Mesendoderm (in vitro differentiated cells): ENCODE data around the gene LSM4.
A peak's percentile ranks its signal among the peaks of the same experiment; 100 is the strongest.
"Not testable (repeated sequence)": the region's sequence is repeated elsewhere in the genome, so short reads cannot be mapped to it uniquely, and the experiment has no call there.

Experiments
- DNase-seq: peaks from one replicate; pipeline ENCODE4 v3.0.0; 2013
- H2AK5ac ChIP-seq: 2 replicates; pipeline ENCODE4 v1.6.1; 2013; ENCODE audit warnings: low read length, inconsistent platforms
- H2BK120ac ChIP-seq: 2 replicates; pipeline ENCODE4 v1.6.1; 2013; ENCODE audit warnings: low read depth, mild to moderate bottlenecking, low read length, moderate library complexity, mixed read lengths
- H2BK15ac ChIP-seq: replicated peaks from 2 replicates; pipeline ENCODE4 v1.6.1; 2013; ENCODE audit warnings: low read depth, mild to moderate bottlenecking, moderate library complexity
- H2BK5ac ChIP-seq: 2 replicates; pipeline ENCODE4 v1.6.1; 2013; ENCODE audit warnings: low read length, inconsistent platforms
- H3K18ac ChIP-seq: 2 replicates; pipeline ENCODE4 v1.6.1; 2013; ENCODE audit warnings: mild to moderate bottlenecking, low read length, mixed read lengths
- H3K23ac ChIP-seq: one replicate; pipeline ENCODE4 v1.6.1; 2013; ENCODE audit warnings: low read length
- H3K27ac ChIP-seq: 2 replicates; pipeline ENCODE4 v1.5.1; 2013; ENCODE audit warnings: low read depth, mild to moderate bottlenecking, inconsistent platforms, low read length, moderate library complexity
- H3K27me3 ChIP-seq: 2 replicates; pipeline ENCODE4 v1.6.1; 2013; ENCODE audit warnings: low read length, control low read depth, mild to moderate bottlenecking, inconsistent platforms; ENCODE audit not compliant: insufficient read depth, poor library complexity
- H3K36me3 ChIP-seq: 2 replicates; pipeline ENCODE4 v1.6.1; 2013; ENCODE audit warnings: low read length, inconsistent platforms; ENCODE audit not compliant: control insufficient read depth, insufficient read depth
- H3K4ac ChIP-seq: one replicate; pipeline ENCODE4 v1.6.1; 2013; ENCODE audit warnings: low read depth, mild to moderate bottlenecking, low read length, moderate library complexity
- H3K4me1 ChIP-seq: 2 replicates; pipeline ENCODE4 v1.6.1; 2013; ENCODE audit warnings: low read depth, low read length, inconsistent platforms; ENCODE audit not compliant: control insufficient read depth
- H3K4me2 ChIP-seq: 2 replicates; pipeline ENCODE4 v1.6.1; 2013; ENCODE audit warnings: low read length
- H3K4me3 ChIP-seq: 2 replicates; pipeline ENCODE4 v1.5.1; 2013; ENCODE audit warnings: mild to moderate bottlenecking, low read length
- H3K56ac ChIP-seq: one replicate; pipeline ENCODE4 v1.6.1; 2013; ENCODE audit warnings: low read length
- H3K79me1 ChIP-seq: 2 replicates; pipeline ENCODE4 v1.6.1; 2013; ENCODE audit warnings: low read length, inconsistent platforms
- H3K79me2 ChIP-seq: 2 replicates; pipeline ENCODE4 v1.6.1; 2013; ENCODE audit warnings: mild to moderate bottlenecking, low read length; ENCODE audit not compliant: control insufficient read depth, insufficient read depth
- H3K9ac ChIP-seq: 2 replicates; pipeline ENCODE4 v1.6.1; 2013; ENCODE audit warnings: low read length, inconsistent platforms
- H4K5ac ChIP-seq: one replicate; pipeline ENCODE4 v1.6.1; 2013; ENCODE audit warnings: low read length
- H4K8ac ChIP-seq: one replicate; pipeline ENCODE4 v1.6.1; 2013; ENCODE audit warnings: low read depth, mild to moderate bottlenecking, control low read depth, low read length, moderate library complexity
- WGBS: extraction: QIAGEN DNeasy Blood & Tissue Kit; methylation state at CpG from one replicate; pipeline ENCODE4 v1.1.7; 2013; ENCODE audit warnings: low lambda C conversion rate, missing lambda C conversion rate; ENCODE audit not compliant: insufficient coverage; ENCODE audit errors: extremely low coverage; 5-methylcytosine and 5-hydroxymethylcytosine counted together

Gene LSM4

DNA sequence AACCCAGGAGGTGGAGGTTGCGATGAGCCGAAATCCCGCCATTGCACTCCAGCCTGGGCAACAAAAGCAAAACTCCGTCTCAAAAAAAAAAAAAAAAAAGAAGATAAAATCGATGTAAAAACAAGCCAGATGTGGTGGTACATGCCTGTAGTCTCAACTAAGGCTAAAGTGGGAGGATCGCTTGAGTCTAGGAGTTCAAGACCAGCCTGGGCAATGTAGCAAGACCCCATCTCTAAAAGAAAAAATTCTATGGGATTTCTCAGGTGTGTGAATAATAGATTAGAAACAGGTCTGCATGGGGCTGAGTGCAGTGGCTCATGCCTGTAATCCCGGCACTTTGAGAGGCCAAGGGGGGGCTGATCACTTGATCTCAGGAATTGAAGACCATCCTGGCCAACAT lies 28.7 kb upstream of the LSM4 start:
- Histone ChIP-seq H3K4me2 (no peak overlapping the region), H3K4me1 (no peaks in the 10 kb centered on the region), H3K4me3 (no peak overlapping the region), H4K8ac (no peak overlapping the region), H3K27me3 (no peaks in the 10 kb centered on the region), H3K79me1 (no peaks in the 10 kb centered on the region), H3K56ac (no peak overlapping the region), H2AK5ac (no peak overlapping the region), H3K36me3 (peaks cover 1% of the 10 kb centered on the region), H4K5ac (no peak overlapping the region), H3K4ac (no peak overlapping the region), H3K23ac (no peak overlapping the region), H3K79me2 (no peaks in the 10 kb centered on the region), H2BK15ac (no peak overlapping the region), H3K27ac (no peak overlapping the region), H3K18ac (no peak overlapping the region), H3K9ac (no peak overlapping the region), H2BK120ac (no peak overlapping the region), H2BK5ac (no peak overlapping the region)
- WGBS, result no CpG with 5 or more reads among the region's 7 CpGs
- no peak for DNase-seq

DNA sequence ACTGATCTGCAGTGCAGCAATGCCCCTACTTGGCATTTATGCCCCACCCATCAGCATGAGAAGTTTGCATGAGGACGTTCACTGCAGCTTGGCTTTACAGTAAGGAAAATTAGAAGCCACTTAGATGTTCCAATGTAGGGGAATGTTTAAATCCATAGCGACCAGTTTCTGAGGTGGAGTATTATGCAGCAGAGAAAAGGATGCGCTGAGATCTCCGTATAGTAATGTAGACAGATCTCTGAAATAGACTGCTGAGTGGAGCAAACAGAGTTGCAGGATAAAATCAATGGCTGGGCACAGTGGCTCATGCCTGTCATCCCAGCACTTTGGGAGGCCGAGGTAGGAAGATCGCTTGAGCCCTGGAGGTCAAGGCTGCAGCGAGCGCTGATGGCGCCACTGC lies 27.6 kb upstream of the LSM4 start:
- H3K4me2 ChIP-seq, result no peak overlapping the region

DNA sequence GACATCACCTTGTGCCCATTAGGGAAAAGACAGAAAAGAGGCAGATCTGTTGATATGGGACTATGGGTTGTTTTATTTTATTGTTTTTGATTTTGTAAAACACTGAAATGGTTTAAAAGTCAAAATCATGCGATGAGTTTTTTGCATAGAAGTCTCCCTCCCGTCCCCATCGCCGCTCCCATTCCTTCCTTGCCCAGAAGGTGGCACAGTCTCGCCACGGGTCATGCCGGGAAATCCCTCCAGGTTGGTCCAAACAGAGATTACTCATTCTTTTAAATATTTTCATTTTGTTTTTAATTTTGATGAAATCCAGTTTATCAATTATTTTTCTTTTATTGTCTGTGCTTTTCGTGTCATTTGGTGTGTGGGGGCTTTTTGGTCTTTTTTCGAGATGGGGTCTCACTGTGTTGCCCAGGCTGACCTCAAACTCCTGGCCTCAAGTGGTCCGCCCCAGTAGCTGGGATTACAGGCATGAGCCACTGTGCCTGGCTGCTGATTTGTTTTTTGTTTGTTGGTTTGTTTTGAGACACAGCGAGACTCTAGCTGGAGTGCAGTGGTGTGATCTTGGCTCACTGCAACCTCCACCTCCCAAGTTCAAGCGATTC lies 26.8 kb upstream of the LSM4 start:
- Histone ChIP-seq H3K79me1 (no peaks in the 10 kb centered on the region), H3K4me2 (no peak overlapping the region), H3K27me3 (no peaks in the 10 kb centered on the region), H3K4me3 (no peak overlapping the region), H4K8ac (no peak overlapping the region), H3K4ac (no peak overlapping the region), H3K36me3 (peaks cover 1% of the 10 kb centered on the region), H2BK15ac (no peak overlapping the region), H3K9ac (no peak overlapping the region), H3K4me1 (peaks cover 4% of the 10 kb centered on the region), H3K79me2 (no peaks in the 10 kb centered on the region), H2BK5ac (no peak overlapping the region), H3K23ac (no peak overlapping the region), H3K18ac (no peak overlapping the region), H2AK5ac (no peak overlapping the region), H3K27ac (no peak overlapping the region), H4K5ac (no peak overlapping the region), H2BK120ac (no peak overlapping the region), H3K56ac (no peak overlapping the region)
- WGBS, result no CpG with 5 or more reads among the region's 12 CpGs
- DNase-seq, result peak; percentile 51

More for the DNA sequence above, 27.6 kb upstream of the LSM4 start:
- Histone ChIP-seq H3K9ac (no peak overlapping the region), H2BK120ac (no peak overlapping the region), H3K36me3 (peaks cover 1% of the 10 kb centered on the region), H3K18ac (no peak overlapping the region), H3K27me3 (no peaks in the 10 kb centered on the region), H3K4me1 (peaks cover 4% of the 10 kb centered on the region), H3K79me2 (no peaks in the 10 kb centered on the region), H3K56ac (no peak overlapping the region), H2AK5ac (no peak overlapping the region), H2BK15ac (no peak overlapping the region), H3K4ac (no peak overlapping the region), H3K79me1 (no peaks in the 10 kb centered on the region), H3K27ac (no peak overlapping the region), H3K23ac (no peak overlapping the region), H3K4me3 (no peak overlapping the region), H4K5ac (no peak overlapping the region), H4K8ac (no peak overlapping the region), H2BK5ac (no peak overlapping the region)
- no peak for DNase-seq
- no CpG with 5 or more reads among the region's 9 CpGs for WGBS

DNA sequence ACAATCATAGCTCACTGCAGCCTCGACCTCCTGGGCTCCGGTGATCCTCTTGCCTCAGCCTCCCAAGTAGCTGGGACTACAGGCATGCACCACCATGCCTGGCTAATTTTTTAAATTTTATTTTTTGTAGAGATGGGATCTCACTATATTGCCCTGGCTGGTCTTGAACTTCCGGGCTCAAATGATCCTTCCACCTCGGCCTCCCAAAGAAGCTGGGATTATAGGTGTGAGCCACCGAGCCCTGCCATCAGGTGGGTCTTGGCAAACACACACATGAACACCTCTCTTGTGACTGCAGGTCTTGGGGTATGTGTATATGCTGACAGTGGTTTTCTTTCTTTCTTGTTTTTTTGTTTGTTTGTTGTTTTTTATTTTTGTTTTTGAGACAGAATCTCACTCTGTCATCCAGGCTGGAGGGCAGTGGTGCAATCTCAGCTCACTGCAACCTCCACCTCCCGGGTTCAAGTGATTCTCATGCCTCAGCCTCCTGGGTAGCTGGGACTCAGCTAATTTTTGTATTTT lies 26.0 kb upstream of the LSM4 start:
- H3K9ac ChIP-seq, H2BK15ac ChIP-seq, H4K8ac ChIP-seq, H4K5ac ChIP-seq, H3K56ac ChIP-seq, H2BK120ac ChIP-seq, H3K79me2 ChIP-seq, H2AK5ac ChIP-seq, H3K18ac ChIP-seq, DNase-seq, H3K4me3 ChIP-seq, H3K4me1 ChIP-seq, H3K23ac ChIP-seq, H3K79me1 ChIP-seq, H3K27ac ChIP-seq, H3K4me2 ChIP-seq, H3K27me3 ChIP-seq, H3K36me3 ChIP-seq, H2BK5ac ChIP-seq, H3K4ac ChIP-seq: not testable (repeated sequence)
- no CpG with 5 or more reads among the region's 6 CpGs for WGBS

DNA sequence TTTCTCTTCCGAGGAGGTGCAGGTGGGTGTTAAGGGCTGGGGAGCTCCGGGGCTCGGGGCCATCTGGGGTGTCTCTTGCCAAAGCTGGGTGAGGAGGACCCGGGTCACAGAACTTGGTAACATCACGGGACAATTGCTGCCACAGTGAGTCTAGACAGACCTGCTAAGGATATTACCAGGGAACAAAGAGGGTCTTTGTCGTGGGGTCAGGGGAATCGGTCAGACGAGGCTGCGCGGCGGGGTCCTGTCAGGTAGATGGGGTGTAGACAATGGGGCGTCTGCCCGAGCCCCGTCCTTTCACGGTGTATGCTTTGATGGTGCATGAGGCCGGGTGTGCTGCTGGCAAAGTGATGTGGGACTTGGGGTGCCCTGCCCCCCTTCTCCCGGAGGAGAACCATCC lies 25.3 kb upstream of the LSM4 start:
- H2AK5ac ChIP-seq, result no peak overlapping the region
- H3K4me3 ChIP-seq, result no peak overlapping the region
- no peaks in the 10 kb centered on the region for H3K27me3 ChIP-seq
- H3K79me2 ChIP-seq, result no peaks in the 10 kb centered on the region
- no peaks in the 10 kb centered on the region for H3K79me1 ChIP-seq
- H2BK15ac ChIP-seq, result no peak overlapping the region
- no peak overlapping the region for H3K4ac ChIP-seq
- H4K8ac ChIP-seq, result no peak overlapping the region
- WGBS, result no CpG with 5 or more reads among the region's 17 CpGs
- H2BK5ac ChIP-seq, result no peak overlapping the region
- H3K4me2 ChIP-seq, result no peak overlapping the region
- H3K23ac ChIP-seq, result no peak overlapping the region
- H2BK120ac ChIP-seq, result no peak overlapping the region
- no peak overlapping the region for H3K9ac ChIP-seq
- no peak overlapping the region for H3K27ac ChIP-seq
- H4K5ac ChIP-seq, result no peak overlapping the region
- H3K4me1 ChIP-seq, result peaks cover 4% of the 10 kb centered on the region
- no peak overlapping the region for H3K18ac ChIP-seq
- H3K56ac ChIP-seq, result no peak overlapping the region
- no peak for DNase-seq
- peaks cover 1% of the 10 kb centered on the region for H3K36me3 ChIP-seq

DNA sequence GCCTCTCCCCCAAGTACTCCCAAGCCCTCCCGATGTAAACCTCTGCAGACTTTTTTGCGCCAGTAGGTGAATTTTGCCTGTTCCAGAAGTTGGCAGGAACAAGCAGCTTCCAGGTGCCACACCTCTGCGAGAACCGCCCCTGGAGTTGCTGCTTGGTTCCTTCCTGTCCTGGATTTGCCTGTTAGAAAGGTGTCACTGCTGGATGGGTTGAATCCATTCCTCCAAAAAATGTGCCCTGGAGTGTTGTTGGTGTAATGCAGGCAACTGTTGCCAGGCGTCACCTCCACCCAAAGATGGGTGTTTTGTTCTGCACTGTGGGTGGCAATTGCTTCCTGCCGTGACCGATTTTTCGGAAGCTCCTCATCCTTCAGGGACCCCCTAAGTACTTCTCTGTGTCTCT lies 23.2 kb upstream of the LSM4 start:
- WGBS, result no CpG with 5 or more reads among the region's 8 CpGs
- Histone ChIP-seq H3K56ac (peak overlapping the region; percentile 22), H3K23ac (no peak overlapping the region), H2BK5ac (no peak overlapping the region), H3K9ac (no peak overlapping the region), H3K4me1 (peaks cover 6% of the 10 kb centered on the region), H2AK5ac (no peak overlapping the region), H3K4ac (no peak overlapping the region), H3K4me3 (no peak overlapping the region), H3K79me1 (peaks cover 2% of the 10 kb centered on the region), H3K27me3 (no peaks in the 10 kb centered on the region), H3K79me2 (no peaks in the 10 kb centered on the region), H3K27ac (no peak overlapping the region), H4K8ac (no peak overlapping the region), H4K5ac (no peak overlapping the region), H2BK120ac (no peak overlapping the region), H2BK15ac (no peak overlapping the region), H3K36me3 (peaks cover 1% of the 10 kb centered on the region), H3K18ac (no peak overlapping the region), H3K4me2 (no peak overlapping the region)
- peak; percentile 94 for DNase-seq
